ENCODE data around the gene LCE3D.
"Not testable (repeated sequence)": the region's sequence is repeated elsewhere in the genome, so short reads cannot be mapped to it uniquely, and the experiment has no call there.

- TF ChIP-seq NR2F2 (IDR thresholded peaks at IDR 0.05); TAF1 (conservative IDR thresholded peaks at IDR 0.05); HNF4A (conservative IDR thresholded peaks at IDR 0.05): not testable (repeated sequence)
- TF ChIP-seq, protein P1, sequence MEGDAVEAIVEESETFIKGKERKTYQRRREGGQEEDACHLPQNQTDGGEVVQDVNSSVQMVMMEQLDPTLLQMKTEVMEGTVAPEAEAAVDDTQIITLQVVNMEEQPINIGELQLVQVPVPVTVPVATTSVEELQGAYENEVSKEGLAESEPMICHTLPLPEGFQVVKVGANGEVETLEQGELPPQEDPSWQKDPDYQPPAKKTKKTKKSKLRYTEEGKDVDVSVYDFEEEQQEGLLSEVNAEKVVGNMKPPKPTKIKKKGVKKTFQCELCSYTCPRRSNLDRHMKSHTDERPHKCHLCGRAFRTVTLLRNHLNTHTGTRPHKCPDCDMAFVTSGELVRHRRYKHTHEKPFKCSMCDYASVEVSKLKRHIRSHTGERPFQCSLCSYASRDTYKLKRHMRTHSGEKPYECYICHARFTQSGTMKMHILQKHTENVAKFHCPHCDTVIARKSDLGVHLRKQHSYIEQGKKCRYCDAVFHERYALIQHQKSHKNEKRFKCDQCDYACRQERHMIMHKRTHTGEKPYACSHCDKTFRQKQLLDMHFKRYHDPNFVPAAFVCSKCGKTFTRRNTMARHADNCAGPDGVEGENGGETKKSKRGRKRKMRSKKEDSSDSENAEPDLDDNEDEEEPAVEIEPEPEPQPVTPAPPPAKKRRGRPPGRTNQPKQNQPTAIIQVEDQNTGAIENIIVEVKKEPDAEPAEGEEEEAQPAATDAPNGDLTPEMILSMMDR (IDR thresholded peaks at IDR 0.05; ENCODE audit: low read depth, low read length, missing input control), result not testable (repeated sequence)
Observed at GRCh38 chr1:152579526-152579925, 790 bp downstream of the LCE3D start.

Data from liver (tissue), 3 donors.